ENCODE measurements around the gene ZNF341. TPM values are rescaled to one million over a fixed set of nuclear protein-coding genes. Genes with fewer than 3 reads are reported as not detected.

ZNF341 gene
- polyA plus RNA-seq, 1 experiment = 2.9 TPM

GRCh38 chr20:33788351-33789049, 56.7 kb downstream of the ZNF341 start:
- no peaks in the 10 kb centered on the region for H3K27me3 ChIP-seq (ENCODE audit: control insufficient read depth, insufficient read depth, low read length)
- POLR2A ChIA-PET = no interaction called here
- TF ChIP-seq CTCF (IDR thresholded peaks at IDR 0.05; ENCODE audit: insufficient read depth, low read depth, low read length) = no peak
- H3K4me3 ChIP-seq (ENCODE audit: low read depth, low read length) = no peak overlapping the region
- H3K36me3 ChIP-seq (ENCODE audit: control insufficient read depth, insufficient read depth, low read length) = peaks cover 5% of the 10 kb centered on the region; the same call in 1 of the 2 replicates
- CTCF ChIA-PET = interaction anchor here (1.3 to 1.5 kb wide), 3 partner anchors 9 to 22 kb away, joined by 3 to 4 read pairs (median 3); no protein-coding TSS in a partner anchor
- no peak for DNase-seq (ENCODE audit: low read depth)

GRCh38 chr20:33789109-33789857, 57.5 kb downstream of the ZNF341 start:
- Histone ChIP-seq H3K4me3 (ENCODE audit: low read depth, low read length) (no peak overlapping the region), H3K27me3 (ENCODE audit: control insufficient read depth, insufficient read depth, low read length) (no peaks in the 10 kb centered on the region), H3K36me3 (ENCODE audit: control insufficient read depth, insufficient read depth, low read length) (peaks cover 5% of the 10 kb centered on the region; the same call in 1 of the 2 replicates)
- peak; percentile 59 for DNase-seq (ENCODE audit: low read depth)
- POLR2A ChIA-PET = interaction anchor here (0.6 kb wide), 1 partner anchor 105 kb away, joined by 3 read pairs; no protein-coding TSS in a partner anchor
- CTCF ChIA-PET = interaction anchor here (0.6 to 1.5 kb wide), 4 partner anchors 8 to 110 kb away, joined by 3 to 4 read pairs (median 3); no protein-coding TSS in a partner anchor
- TF ChIP-seq CTCF (IDR thresholded peaks at IDR 0.05; ENCODE audit: insufficient read depth, low read depth, low read length) = no peak

GRCh38 chr20:33789858-33790182, 58.0 kb downstream of the ZNF341 start:
- ChIA-PET CTCF (interaction anchor here (0.6 to 1.5 kb wide), 4 partner anchors 8 to 109 kb away, joined by 3 to 4 read pairs (median 3); no protein-coding TSS in a partner anchor), POLR2A (interaction anchor here (0.6 kb wide), 1 partner anchor 104 kb away, joined by 3 read pairs; no protein-coding TSS in a partner anchor)
- no peak overlapping the region for H3K4me3 ChIP-seq (ENCODE audit: low read depth, low read length)
- DNase-seq (ENCODE audit: low read depth) = no peak
- peaks cover 5% of the 10 kb centered on the region; the same call in 1 of the 2 replicates for H3K36me3 ChIP-seq (ENCODE audit: control insufficient read depth, insufficient read depth, low read length)
- no peak for TF ChIP-seq CTCF (IDR thresholded peaks at IDR 0.05; ENCODE audit: insufficient read depth, low read depth, low read length)
- no peaks in the 10 kb centered on the region for H3K27me3 ChIP-seq (ENCODE audit: control insufficient read depth, insufficient read depth, low read length)

- Histone ChIP-seq H3K27me3 (ENCODE audit: control insufficient read depth, insufficient read depth, low read length) (no peaks in the 10 kb centered on the region), H3K4me3 (ENCODE audit: low read depth, low read length) (no peak overlapping the region), H3K36me3 (ENCODE audit: control insufficient read depth, insufficient read depth, low read length) (peaks cover 5% of the 10 kb centered on the region; the same call in 1 of the 2 replicates)
- no peak for DNase-seq (ENCODE audit: low read depth)
- POLR2A ChIA-PET = no interaction called here
- CTCF ChIA-PET = interaction anchor here (0.7 to 0.9 kb wide), 2 partner anchors 11 to 23 kb away, joined by 3 read pairs; no protein-coding TSS in a partner anchor
- TF ChIP-seq CTCF (IDR thresholded peaks at IDR 0.05; ENCODE audit: insufficient read depth, low read depth, low read length) = no peak
Observed at GRCh38 chr20:33790566-33790965, 58.8 kb downstream of the ZNF341 start.

GRCh38 chr20:33791021-33791420, 59.2 kb downstream of the ZNF341 start:
- no peak for DNase-seq (ENCODE audit: low read depth)
- no peaks in the 10 kb centered on the region for H3K27me3 ChIP-seq (ENCODE audit: control insufficient read depth, insufficient read depth, low read length)

More at GRCh38 chr20:33791021-33791420, 59.2 kb downstream of the ZNF341 start:
- CTCF ChIA-PET = interaction anchor here (0.7 to 2.2 kb wide), 5 partner anchors 8 to 72 kb away, joined by 3 to 11 read pairs (median 8); no protein-coding TSS in a partner anchor
- POLR2A ChIA-PET = no interaction called here
- Histone ChIP-seq H3K36me3 (ENCODE audit: control insufficient read depth, insufficient read depth, low read length) (peaks cover 5% of the 10 kb centered on the region; the same call in 1 of the 2 replicates), H3K4me3 (ENCODE audit: low read depth, low read length) (no peak overlapping the region)
- TF ChIP-seq CTCF (IDR thresholded peaks at IDR 0.05; ENCODE audit: insufficient read depth, low read depth, low read length) = no peak
